ENCODE measurements around the gene NKD1.

Gene NKD1

DNA sequence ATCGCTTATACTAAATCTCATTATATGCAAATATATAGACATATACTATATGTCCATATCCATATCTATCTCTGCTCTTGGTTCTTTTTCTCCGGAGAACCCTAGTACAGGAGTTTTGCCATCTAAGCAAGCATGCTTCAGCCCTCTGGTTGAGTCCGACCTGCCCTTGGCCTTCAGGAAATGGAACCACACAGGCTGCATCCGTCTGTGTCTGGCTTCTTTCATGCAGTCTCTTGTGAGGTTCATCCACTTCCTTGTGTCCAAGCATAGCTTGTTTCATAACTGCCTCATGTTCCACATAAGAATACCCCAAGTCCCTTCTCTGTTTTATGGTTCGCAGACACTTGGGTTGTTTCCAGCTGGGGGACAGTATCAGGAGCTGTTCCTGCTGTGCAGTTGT, 116.1 kb downstream of the NKD1 start:
- Histone ChIP-seq H3K27me3 (no peaks in the 10 kb centered on the region), H3K36me3 (no peaks in the 10 kb centered on the region), H3K4me1 (no peaks in the 10 kb centered on the region), H3K4me3 (ENCODE audit: low read depth, low read length) (no peak overlapping the region), H3K9me3 (no peaks in the 10 kb centered on the region)
- no peak for DNase-seq
- TF ChIP-seq, protein P1, sequence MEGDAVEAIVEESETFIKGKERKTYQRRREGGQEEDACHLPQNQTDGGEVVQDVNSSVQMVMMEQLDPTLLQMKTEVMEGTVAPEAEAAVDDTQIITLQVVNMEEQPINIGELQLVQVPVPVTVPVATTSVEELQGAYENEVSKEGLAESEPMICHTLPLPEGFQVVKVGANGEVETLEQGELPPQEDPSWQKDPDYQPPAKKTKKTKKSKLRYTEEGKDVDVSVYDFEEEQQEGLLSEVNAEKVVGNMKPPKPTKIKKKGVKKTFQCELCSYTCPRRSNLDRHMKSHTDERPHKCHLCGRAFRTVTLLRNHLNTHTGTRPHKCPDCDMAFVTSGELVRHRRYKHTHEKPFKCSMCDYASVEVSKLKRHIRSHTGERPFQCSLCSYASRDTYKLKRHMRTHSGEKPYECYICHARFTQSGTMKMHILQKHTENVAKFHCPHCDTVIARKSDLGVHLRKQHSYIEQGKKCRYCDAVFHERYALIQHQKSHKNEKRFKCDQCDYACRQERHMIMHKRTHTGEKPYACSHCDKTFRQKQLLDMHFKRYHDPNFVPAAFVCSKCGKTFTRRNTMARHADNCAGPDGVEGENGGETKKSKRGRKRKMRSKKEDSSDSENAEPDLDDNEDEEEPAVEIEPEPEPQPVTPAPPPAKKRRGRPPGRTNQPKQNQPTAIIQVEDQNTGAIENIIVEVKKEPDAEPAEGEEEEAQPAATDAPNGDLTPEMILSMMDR (IDR thresholded peaks at IDR 0.05; ENCODE audit: low read depth, low read length) = no peak

DNA sequence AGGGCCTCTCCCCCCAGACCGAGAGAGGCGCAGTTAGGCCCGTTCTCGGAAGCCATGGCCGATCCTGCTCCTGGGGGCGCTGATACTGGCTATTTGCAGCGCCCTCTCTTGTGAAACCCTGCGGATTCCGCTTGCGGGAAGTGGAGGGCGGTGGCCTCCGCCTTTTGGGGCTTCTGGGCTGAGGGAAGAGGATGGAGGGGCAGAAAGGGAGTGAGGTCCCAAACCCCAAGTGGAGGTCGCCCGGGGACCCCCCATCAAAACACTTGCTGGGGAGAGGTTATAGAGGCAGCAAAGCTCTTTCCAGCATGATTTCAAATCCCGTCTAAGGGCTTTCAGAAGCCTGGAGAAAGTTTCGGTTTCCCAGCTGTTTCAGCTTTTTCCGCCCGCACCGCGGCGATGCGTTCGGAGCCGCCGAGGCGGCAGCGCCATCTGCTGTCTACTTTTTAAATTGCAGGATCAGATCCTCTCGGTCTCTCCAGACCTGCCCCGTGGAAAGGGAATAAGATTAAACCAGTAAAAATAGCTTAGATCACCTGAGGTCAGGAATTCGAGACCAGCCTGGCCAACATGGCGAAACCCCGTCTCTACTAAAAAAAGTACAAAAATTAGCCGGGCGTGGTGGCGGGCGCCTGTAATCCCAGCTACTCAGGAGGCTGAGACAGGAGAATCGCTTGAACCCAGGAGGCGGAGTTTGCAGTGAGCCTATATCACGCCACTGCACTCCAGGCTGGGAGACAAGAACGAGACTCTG, 117.1 kb downstream of the NKD1 start:
- peak; percentile 76 for DNase-seq
- Histone ChIP-seq H3K4me1 (no peaks in the 10 kb centered on the region), H3K36me3 (no peaks in the 10 kb centered on the region), H3K9me3 (no peaks in the 10 kb centered on the region), H3K4me3 (ENCODE audit: low read depth, low read length) (peak overlapping the region; percentile 47), H3K27me3 (no peaks in the 10 kb centered on the region)
- TF ChIP-seq, protein P1 (IDR thresholded peaks at IDR 0.05; ENCODE audit: low read depth, low read length) = peak; percentile 85

DNA sequence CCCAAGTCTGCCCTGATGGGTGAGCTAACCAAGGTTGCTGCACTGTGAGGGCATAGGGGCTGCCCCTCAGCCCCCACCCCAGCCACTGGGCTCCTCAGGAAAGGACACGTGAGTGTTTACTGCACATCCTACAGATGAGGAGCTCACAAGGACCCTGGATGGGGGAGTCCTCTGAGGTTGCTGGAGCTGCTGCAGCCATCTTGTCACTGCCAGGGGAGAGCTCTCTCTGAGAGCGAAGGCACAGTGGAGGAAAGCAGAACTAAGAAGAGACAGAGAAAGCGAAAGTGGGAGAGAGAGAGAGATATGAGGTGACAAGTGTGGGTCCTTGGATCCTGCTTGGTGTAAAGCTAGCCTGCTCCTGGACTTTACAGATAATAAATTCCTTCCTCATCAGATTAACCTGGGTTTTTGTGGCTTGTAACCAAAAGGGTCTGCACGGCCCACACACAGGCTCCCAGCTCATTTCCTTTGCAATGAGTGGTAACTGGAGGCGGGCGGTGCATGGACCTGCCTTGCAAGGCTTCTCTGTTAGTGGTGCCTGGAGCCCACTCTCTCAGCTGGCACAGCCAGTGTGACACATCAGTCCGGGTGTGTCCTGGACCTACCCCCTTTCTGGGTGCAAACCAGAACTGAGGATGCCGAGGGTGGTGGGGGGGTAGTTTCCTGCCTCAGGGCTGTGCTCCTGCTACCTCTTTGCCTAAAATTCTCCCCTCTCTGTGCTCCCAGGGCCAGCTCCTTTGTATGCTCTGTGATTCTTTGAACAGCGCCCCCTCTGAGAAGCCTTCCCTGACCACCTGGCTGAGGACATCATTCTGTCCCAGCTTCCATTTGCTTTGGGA, 118.7 kb downstream of the NKD1 start:
- no peaks in the 10 kb centered on the region for H3K27me3 ChIP-seq
- no peaks in the 10 kb centered on the region; the same call in 1 of the 2 replicates for H3K9me3 ChIP-seq
- no peak overlapping the region for H3K4me3 ChIP-seq (ENCODE audit: low read depth, low read length)
- no peaks in the 10 kb centered on the region for H3K4me1 ChIP-seq
- H3K36me3 ChIP-seq = no peaks in the 10 kb centered on the region
- no peak for DNase-seq
- TF ChIP-seq, protein P1 (IDR thresholded peaks at IDR 0.05; ENCODE audit: low read depth, low read length) = no peak

DNA sequence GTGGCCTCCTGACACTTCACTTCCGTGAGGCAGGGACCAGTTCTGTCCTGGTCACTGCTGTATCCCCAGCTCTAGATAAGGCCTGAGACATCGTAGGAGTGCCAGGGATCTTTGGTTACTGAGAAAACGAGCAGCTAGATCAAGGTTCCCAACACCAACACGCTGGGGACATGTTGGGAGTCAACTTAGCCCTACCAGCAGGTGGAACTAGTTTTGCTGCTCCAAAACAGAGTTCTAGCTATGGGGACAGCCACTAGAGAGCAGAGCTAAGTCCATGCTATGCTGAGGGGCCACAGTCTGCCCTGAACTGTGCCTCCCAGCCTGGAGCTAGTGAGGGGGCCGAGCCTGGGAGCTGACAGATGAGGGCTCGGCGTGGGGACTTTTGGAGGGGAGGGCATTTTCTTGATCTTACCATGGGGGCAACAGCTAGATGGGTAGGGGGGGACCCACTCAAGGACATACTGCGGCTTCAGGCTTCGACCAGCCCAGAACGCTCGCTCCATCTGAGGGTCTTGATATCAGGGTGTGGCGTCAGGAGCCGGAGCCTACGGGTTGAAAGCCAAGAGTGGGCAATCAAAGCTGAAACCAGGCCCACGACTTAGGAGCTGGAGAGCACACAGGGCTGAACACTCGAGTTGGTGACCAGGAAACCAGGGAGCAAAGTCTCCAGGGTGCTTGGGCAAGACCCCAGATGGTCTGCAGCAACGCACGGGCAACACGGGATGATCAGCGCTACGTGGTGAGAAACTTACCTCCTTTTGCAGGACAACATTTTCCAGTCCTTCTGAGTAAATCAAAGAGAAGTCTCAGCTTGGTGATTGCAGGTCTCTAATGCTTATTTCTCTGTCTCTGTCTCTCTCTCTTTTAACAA, 119.5 kb downstream of the NKD1 start:
- no peak overlapping the region for H3K4me3 ChIP-seq (ENCODE audit: low read depth, low read length)
- DNase-seq = no peak
- no peaks in the 10 kb centered on the region for H3K36me3 ChIP-seq
- no peaks in the 10 kb centered on the region for H3K27me3 ChIP-seq
- H3K4me1 ChIP-seq = no peaks in the 10 kb centered on the region
- TF ChIP-seq, protein P1 (IDR thresholded peaks at IDR 0.05; ENCODE audit: low read depth, low read length) = no peak
- H3K9me3 ChIP-seq = no peaks in the 10 kb centered on the region; the same call in none of the 2 replicates

DNA sequence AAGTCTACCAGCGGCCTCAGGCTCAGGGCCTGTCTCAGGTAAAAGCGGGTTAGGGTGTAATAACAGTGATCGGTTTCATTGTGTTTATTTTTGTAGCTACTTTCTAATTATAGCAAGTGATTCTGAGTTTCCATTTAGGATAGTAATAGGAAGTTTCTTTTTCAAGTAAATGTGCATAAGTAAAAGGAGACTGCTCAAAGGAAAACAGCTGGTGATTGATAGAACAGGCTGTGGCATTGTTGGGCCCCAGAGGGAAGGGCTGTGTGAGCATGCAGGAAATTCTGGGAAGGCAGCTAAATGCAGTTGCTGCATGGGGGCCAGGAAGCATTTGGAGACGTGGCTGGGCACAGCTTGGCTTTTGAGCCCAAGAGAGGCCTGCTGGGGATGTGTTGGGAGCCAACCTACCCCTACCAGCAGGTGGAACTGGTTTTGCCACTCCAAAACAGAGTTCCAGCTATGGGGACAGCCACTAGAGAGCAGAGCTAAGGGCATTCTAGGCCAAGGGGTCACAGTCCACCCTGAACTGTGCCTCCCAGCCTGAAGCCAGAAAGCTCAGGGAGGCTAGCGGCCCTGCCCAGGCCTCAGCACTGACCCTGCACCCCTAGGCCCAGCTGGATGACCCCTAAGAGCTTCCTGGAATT, 120.3 kb downstream of the NKD1 start:
- TF ChIP-seq, protein P1 (IDR thresholded peaks at IDR 0.05; ENCODE audit: low read depth, low read length) = no peak
- no peaks in the 10 kb centered on the region for H3K4me1 ChIP-seq
- no peaks in the 10 kb centered on the region; the same call in none of the 2 replicates for H3K9me3 ChIP-seq
- H3K36me3 ChIP-seq = no peaks in the 10 kb centered on the region
- H3K27me3 ChIP-seq = no peaks in the 10 kb centered on the region
- DNase-seq = no peak
- no peak overlapping the region for H3K4me3 ChIP-seq (ENCODE audit: low read depth, low read length)

Measured in BE2C (cell line).